NCI-H2196 treated with DMSO at 0.1 percent for 48 hours (cell line): ENCODE data around the gene MRE11.

Experiments used
- DNase-seq: peaks from one replicate; lab custom pipeline; 2025; ENCODE audit not compliant: unreplicated experiment; lab: John Stamatoyannopoulos, UW

MRE11 gene

DNA sequence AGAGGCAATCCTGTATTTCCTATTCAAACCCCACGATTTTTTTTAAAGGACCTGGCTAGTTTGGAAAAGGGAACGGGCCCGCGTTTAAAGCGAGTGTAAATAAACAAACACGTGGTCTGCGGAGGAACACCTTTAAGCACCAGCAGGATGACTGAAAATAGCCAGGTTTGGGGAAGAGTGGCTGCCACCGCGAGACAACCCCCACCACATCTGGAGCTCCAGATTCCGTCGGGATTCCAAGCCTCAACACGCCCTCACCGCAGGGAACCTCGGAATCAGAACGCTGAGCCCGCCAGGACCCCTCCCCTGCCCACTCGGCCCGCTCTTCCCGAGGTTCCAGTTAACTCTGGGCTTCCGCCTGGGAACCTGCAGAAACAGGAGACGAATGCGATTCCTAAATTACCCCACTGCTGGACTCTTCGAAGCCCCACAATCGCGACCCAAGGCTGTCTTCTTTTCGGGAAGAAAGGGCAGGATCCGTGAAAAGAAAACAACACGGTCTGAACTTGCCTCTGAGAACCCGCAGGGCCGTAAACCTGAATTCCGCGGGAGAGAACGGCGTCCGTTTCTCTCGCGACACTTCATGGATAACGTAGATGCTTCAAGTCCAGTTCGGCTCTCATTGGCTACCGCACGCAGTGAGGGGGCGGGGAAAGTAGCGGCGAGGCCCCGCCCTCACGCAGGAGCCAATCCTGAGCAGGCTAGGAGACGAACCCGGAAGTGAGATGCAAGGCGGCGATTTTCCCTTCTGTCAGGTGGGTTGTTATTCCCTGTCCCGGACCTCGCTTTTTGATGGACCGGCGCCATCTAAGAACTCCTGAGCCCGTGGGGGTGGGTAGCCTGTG, at the start of gene MRE11, which contains the start of gene ANKRD49:
MRE11 (minus strand) TSS at position 564 of the 845 bp plus-strand sequence. CDS start 1,043 bp downstream, outside the sequence.
ANKRD49 (plus strand) TSS at position 704 of the 845 bp plus-strand sequence. CDS start 2,710 bp downstream, outside the sequence.
- DNase-seq, result peak; percentile 91

DNA sequence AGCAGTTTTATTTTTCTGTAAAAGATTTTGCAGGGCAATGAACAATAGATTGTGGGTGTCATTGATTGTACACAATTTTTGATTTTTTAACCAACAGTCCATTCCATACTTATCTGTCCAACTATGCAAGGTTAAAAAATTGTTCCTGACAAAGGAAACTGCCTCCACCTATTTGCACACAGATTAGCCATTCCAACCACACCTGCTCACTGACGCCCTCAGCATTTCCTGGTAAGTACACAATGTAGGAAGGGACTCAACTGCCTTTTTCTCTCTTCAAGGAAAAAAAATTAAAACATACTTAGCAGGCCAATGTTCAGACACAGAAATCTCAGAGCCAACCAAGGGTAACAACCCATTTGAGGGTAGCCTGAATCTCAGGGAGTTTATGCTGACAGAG, 45.8 kb upstream of the MRE11 start:
- DNase-seq, result no peak

DNA sequence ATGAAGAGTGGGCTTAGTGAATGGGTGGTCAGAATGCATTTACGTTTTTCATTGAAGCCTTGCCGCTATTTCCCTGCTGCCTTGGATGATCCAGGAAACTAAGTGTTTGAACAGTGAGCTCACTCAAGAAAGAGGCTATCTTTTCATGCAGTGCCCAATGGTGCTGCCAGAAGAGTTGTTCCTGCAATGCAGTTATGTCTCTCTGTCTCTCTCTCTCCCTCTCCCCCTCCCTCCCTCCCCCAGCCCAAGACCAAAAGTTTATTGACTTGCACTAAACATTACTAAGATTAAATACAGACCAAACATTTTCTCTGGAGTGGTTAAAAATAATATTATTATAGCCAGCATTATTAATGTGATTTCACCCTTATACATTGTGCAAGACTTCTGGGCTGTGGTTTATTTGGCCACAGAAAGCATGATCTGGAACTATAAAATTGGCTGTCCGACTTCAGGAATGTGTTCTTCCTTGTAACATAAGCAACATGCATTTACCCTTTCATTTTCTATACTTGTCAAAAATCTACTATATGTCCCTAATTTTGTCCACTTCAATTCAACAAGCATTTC, 43.5 kb upstream of the MRE11 start:
- no peak for DNase-seq

DNA sequence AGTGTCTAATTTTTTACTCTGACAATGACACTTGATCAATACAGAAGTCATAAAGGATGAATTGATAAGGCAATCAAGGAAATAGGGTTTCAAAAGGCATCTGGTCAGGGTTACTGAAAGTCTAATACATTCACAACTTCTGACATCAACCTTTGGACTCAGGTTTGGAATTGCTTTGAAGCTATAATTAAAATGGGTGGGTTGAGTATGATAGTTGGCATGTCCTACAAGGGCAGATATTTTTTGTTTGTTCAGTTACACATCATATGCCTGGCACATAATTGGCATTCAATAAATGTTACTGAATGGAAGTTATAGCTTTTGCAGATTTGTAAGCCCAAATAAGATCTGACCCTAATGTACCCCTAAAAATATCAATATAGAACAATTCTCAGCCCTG, 42.7 kb upstream of the MRE11 start:
- no peak for DNase-seq

DNA sequence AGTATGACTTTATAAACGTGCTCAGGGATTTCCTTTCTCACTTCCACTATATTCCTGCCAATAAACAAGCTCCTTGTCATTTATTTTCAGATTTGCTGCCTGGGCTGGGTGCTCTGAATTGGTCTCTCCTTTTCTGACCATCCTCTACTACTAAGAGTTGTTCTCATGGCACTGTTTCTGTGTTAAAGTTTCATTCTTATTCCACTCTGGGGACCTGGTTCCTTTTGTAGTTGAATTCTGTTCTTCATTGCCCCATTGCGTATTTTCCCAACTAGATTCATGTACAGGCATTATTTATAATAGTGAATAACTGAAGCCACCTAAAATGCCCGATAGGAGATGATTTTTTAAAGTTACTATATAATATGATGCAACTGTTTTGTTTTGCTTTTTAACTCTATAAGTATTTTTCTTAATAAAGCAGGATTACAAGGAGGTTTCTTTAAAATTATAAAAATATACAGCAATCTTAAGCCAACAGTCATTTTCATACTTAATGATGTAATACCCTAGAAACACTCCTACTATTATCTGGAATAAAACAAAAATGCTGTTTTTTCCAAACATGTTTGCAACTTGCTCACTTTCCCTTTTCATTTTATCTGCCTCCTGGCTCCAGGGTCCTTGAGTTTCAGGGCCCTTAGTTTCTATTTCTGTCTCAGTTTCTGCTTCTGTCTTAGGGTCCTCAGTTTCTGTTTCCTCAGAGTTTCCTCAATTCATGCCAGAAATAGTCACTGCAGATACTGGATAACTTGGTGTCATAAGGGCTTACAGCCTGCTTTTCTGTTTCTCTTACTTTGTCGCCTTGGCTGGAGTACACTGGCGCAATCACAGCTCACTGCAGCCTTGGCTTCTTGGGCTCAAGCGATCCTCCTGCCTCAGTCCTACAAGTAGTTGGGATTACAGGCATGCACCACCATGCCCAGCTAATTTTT, 40.3 kb upstream of the MRE11 start:
- no peak for DNase-seq

- DNase-seq, result no peak
These were observed 39.6 kb upstream of the MRE11 start for GRCh38 chr11:94533206-94533605.

DNA sequence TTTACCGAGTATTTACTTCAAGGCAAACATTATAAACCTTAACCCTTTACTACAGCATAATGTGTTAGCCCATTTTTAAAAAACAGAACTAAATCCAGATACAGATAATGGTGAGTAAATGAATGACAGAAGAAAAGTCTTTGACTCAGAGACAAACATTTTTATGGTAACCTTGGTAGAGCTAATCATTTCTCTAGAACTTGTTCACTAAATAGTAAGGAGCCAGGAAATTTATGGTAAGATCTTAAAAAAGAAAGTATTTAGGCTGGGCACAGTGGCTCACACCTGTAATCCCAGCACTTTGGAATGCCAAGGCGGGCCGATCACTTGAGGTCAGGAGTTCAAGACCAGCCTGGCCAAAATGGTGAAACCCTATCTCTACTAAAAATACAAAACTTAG, 38.6 kb upstream of the MRE11 start:
- DNase-seq, result no peak

GRCh38 chr11:94528551-94528950, 34.9 kb upstream of the MRE11 start:
- DNase-seq, result no peak

- no peak for DNase-seq
These were observed 33.2 kb upstream of the MRE11 start for GRCh38 chr11:94526645-94527438.

DNA sequence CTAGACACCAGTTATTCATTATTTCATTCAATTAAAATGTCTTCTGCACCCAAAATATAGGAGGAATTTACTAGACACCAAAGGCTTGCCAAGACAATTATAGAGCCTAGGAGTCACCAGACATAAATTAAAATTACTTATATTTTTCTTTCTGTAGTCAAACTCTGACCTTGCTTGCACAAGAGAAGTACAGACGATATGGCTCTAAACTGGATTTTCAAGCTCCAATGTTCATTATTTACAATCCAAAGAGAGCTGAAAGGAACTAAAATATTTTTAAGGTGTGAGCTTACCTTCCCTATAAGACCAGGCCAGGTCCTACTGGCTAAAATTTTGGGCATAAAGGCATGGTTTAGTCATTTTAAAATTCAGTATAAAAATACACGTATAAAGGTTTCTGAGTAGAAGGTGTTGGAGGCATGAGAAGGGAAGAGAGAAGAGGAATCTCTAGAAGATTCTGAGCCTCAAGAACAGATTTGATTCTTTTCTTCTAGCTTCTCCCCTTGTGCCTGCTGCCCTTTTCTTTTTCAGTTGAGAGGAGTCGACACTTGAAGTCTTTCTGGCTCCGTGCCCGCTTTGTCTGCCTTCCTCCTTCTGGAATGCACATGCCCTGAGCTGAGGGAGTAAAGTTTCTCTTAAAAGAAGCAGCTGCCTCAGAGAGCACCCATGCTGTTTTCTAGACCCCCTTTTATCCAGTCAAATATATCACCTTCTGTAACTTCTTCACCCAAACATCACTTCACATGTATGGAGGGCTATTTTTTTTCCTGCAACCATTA, 32.1 kb upstream of the MRE11 start:
- no peak for DNase-seq

DNA sequence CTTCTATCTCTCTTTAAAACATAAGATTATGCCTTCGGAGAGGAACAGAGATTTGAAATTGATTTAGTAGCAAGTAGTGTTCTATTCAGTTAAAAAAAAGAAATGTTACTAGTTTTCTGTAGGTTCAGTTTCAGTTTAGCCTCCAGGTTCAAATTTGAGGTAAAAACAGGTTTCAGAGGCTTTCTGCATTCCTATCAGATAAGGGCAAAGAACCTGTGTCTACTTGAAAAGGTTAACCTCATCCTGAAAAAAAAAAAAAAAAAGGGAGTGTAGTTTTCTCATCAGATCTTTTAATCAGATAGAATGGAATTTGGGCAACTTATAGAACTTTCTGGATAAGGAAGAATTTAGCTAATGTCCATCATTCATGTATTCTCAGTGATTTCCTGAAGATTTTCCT, 30.7 kb upstream of the MRE11 start:
- DNase-seq, result no peak

DNA sequence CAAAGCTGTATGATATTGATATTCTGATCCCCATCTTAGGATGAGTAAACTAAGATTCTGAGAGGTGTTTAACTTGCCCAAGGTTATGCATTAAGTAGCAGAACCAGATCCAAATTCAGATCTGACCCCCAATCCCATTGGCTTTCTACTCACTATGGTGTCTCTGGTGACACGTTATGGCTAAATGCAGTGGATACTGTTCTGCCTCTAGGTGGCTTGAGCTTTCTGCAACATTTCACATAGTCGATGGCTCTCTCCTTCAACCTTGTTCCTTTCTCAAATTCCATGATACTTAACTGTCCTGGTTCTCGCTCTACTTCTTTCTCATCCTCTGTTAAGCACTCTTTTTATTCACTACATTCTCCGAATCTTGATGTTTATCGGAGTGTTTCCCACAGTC, 28.0 kb upstream of the MRE11 start:
- DNase-seq, result no peak

DNA sequence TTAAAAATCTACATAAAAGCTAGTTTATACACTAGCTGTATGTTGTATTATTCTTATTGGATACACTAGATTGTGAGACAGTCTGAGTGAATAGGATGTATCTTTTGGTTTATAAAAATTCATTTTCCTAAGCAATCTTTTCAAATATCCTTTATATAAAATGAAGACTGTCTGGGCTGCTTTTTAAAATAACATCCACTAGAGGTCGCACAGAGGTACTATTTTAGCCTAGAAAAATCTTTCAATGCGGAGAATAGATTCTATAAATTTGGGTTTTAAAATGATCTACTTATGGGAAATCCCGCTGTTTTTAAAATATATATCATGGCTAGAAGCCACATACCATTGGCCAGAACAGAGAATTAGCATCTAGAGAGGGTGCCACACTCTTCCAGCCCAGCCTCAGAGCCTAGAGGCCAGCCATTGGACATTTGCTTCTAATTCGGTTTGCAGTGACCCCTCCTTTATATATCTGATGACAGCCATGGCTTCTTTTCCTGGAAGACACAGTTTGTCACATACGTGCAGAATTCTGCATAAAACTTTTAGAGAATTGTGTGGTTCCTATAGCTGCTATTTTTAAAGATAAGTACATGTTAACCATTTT, 25.9 kb upstream of the MRE11 start:
- DNase-seq, result no peak

DNA sequence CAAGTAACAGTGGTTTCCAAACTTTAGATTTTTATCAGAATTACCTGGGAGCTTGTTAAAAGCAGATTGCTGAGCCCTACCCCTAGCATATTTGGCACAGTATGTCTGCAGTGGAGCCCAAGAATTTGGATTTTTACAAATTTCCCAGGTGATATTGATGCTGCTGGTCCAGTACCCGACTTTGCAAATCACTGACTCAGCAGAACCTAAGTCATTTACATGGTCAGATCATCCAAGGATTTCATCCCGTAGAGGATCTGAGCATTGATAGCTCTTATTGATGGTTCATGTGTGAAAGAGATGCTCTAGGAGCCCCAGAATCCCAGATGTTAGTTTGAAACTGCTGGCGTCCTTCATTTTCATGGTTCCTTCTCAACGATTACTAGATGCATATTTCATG, 24.7 kb upstream of the MRE11 start:
- DNase-seq, result no peak

- no peak for DNase-seq
These were observed 23.1 kb upstream of the MRE11 start for GRCh38 chr11:94516725-94517124.

- no peak for DNase-seq
These were observed 21.8 kb upstream of the MRE11 start for GRCh38 chr11:94515398-94515797.

GRCh38 chr11:94513091-94513490, 19.4 kb upstream of the MRE11 start:
- peak; percentile 36 for DNase-seq

DNA sequence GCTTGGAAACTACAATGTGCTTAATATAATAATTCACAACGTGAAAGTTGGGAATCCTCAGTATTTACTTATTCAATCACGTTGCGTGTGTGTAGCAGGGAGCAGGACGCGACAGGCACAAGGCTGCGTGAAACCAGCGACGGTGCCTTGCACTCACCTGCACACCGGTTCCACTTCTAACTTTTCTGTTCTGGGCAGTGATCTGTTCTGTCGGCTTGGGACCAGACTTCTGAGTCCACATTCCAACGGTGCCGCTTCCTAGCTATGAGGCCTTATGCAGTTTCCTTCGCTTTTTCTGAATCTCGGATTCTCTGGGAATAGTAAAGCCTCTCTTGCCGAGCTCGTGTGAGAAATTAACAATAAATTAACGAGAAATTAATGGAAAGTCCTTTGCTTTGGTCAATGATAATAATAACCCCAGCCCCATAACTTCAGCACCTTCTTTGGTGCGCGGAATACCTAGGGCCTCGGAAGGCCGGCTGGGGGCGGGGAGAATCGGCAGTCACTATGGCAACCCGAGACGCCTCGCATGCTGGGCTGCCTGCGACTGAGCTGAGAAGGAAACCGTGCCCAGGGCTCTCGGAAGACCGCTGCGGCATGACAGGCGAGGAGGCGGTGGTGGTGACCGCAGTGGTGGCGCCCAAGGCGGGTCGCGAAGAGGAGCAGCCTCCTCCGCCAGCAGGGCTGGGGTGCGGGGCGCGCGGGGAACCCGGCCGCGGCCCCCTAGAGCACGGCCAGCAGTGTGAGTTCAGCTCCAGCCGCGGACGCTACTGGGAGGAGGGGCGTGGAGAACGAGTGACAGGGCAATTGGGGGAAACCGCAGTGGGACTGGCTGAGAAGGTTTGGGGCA, 18.5 kb upstream of the MRE11 start, which contains the start of gene C11orf97:
C11orf97 (plus strand) TSS at position 530 of the 850 bp plus-strand sequence; CDS start at position 598, 68 bp downstream.
- no peak for DNase-seq
